ENCODE results near the gene NUDT7.

Gene NUDT7

GRCh38 chr16:77722309-77723107, at the start of gene NUDT7:
NUDT7 (plus strand) TSS chr16:77722514; CDS start chr16:77722583, 69 bp downstream.
- DNase-seq, result peak; percentile 93

DNA sequence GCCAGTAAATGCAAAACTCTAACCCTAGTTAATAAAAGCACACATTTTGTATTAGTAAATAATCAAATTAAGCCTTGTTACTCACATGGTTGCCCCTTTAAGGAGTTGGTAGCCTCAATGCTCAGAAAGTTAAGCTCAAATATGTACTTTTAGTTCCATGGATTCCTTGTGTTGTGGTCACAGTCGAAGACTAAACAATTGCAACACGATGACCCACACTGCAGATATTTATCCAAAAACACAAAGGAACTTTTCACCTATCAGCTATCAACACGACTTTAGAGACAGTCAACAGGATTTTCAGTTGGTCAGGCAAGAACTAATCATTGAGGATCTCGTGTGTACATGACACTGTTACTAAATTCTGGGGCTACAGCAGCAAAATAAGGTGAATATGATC, 47.4 kb upstream of the NUDT7 start:
- DNase-seq, result no peak

DNA sequence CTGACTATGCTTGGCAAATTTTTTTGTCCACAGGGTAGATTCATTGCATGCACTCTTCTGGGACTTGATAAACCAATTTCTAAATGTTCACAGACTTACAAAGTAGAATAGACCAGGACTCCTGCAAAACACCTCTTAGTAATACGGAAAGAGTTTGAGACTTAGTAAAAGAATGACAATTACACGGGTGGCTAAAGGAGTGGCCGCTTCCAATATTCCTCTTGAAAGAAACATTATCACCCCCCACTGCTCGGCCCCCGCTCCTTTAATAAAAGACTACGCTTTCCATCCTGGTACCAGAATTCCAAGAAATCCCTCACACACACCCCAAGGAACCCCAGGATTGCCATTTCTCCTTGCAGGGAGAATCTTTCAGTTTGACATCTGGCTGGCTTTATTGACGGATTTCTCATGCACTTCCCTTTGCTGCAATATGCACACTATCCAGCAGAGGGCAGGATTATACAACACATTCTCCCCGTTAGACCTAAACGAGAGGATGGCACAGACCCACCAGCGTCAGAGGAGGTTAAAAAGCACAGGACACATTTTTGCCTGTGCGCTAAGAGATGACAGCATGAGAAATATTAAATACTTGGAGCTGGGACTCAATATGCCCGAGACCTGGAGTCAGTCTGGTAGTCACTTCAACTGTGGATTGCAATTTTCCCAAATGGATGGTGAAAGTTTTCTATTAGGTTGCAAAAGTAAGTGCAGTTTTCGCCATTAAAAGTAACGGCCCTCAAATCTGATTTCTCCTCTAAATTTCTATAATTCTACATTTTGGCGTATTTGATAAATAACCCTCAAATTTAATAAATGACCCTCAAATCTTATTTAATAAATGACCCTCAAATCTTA, 46.6 kb upstream of the NUDT7 start:
- peak; percentile 67 for DNase-seq

- no peak for DNase-seq
These were observed 45.2 kb upstream of the NUDT7 start for GRCh38 chr16:77677129-77677528.

DNA sequence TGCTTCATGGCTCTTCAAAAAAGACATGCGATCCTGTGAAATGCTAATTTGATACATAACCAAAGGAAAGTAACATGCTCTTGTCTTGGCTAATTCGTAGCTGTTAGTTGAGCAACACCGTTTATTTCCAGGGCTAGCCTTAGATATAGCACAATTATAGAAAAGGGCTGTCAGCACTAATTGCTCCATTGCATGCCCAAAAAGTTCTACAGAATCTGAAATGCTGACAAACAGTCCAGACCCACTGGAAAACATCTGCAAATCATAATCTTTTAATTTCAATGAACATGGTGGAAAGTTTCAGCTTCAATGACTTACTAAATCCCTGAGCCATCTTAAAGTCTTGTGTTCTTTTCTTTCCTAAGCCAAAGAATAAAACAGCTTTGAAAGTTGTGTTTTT, 42.9 kb upstream of the NUDT7 start:
- no peak for DNase-seq

DNA sequence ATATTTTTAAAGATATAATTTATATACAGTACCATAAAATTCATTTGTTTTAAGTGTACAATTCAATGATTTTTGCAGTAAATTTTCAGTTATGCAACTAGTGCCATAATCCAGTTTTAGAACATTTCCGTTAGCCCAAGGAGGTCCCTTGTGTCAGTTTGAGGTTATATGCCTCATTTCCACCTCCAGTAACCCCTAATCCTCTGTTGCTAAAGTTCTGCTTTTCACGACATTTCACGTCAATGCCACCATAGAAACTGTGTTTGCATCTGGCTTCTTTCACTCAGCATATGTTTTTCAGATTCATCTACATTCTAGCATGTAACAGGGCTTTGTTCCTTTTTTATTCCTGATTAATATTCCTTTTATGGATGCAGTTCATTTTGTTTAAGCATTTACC, 42.4 kb upstream of the NUDT7 start:
- no peak for DNase-seq

DNA sequence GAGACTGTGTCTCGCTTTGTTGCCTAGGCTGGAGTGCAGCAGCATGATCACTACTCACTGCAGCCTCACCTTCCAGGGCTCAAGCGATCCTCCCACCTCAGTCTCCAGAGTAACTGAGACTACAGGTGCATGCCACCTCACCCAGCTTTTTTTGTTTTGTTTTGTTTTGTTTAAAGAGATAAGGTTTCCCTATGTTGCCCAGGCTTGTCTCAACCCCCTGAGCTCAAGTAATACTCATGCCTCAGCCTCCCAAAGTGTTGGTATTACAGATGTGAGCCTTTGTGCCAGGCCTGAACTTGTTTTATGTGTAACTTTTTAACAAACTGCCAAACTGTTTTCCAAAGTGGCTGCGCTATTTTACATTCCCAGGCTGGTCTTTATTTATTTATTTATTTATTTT, 41.8 kb upstream of the NUDT7 start:
- no peak for DNase-seq

GRCh38 chr16:77682586-77682985, 39.7 kb upstream of the NUDT7 start:
- DNase-seq, result no peak

DNA sequence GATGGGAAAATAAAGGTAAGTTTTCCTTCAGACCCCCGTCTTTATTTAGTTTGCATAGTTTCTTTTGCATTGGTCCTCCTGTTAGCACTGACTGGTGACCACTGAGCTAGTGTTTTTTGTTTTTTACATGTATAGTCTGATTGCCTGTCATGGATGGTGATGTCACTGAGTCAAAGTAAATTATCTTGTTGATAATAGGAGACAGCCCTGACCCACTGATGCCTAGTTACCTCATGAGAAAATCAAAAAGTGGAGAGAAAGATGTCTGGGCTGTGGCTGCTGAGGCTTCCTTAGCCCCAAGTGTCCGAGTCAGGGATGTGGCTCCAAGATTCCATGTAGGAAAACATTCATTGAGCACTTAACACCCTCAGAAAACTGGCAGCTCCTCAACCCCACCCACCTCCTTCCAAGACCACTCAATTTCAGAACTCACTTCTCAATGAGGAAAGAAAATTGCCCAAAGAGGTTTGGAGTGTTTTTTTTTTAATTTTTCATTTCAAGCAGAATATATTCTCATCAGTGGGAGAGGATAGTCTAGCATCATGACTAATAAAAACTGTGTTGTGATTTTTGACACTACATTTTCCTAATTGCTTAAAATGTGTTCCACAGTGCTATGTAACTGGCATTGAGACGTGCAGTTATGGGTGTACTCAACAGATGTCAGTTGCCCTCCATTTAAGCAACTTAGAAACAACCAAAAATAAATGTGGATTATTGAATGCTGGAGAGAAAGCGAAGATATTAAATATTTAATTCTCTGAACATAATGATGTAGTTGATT, 38.7 kb upstream of the NUDT7 start:
- DNase-seq, result no peak

DNA sequence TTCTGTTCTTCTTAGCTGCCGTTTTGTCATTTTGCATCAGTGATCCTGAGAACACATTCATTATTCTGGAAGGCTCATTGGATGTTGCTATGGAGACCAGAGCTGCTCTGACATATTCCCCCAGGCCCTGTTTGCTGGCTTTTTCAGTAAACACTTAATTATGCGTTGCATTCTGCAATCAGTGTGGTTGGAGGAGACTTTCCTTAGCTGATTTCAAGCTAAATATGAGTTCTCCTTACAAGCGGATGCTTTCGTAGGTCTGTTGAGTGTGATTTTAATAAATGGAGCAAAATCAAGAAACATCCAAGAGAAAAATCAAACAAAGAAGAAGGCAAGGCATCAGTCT, 38.2 kb upstream of the NUDT7 start:
- no peak for DNase-seq

DNA sequence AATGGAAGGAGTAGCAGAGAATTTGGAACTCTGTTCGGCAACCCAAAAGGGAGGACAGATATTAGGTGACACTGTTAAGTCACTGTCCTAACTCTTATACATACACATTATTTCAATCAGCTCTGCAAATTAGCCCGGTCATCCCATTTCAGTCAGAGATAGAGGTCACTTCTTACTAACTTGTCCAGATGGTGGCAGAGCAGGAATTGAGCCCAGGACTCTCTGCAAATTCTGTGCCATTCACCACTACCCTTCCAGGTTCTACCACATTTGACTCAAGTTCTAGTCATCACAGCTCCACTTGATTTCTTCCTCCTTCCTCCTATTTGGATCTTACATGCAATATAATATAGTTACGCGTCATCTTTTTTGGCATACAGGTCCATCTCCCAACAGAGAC, 35.9 kb upstream of the NUDT7 start:
- no peak for DNase-seq

GRCh38 chr16:77689971-77690370, 32.3 kb upstream of the NUDT7 start:
- DNase-seq, result no peak

- DNase-seq, result no peak
These were observed 31.9 kb upstream of the NUDT7 start for GRCh38 chr16:77690416-77690815.

DNA sequence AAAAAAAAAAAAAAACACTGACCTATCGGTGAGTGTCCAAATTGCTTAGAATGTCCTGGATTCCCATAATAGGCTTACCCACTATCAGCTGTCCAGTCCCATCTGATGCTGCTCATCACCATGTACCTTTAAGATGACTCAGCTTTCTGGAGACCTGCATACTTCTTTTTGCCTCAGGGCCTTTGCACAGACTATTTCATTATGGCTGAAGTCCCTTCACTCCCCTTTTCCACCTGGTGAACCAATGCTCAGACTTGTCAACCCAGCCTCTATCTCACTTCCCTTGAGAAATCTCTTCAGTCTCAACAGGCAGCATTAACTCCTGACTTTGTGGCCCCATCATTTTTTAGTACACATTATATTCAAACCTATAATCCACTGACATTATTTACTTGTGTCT, 29.7 kb upstream of the NUDT7 start:
- DNase-seq, result no peak

GRCh38 chr16:77696149-77696548, 26.2 kb upstream of the NUDT7 start:
- no peak for DNase-seq

DNA sequence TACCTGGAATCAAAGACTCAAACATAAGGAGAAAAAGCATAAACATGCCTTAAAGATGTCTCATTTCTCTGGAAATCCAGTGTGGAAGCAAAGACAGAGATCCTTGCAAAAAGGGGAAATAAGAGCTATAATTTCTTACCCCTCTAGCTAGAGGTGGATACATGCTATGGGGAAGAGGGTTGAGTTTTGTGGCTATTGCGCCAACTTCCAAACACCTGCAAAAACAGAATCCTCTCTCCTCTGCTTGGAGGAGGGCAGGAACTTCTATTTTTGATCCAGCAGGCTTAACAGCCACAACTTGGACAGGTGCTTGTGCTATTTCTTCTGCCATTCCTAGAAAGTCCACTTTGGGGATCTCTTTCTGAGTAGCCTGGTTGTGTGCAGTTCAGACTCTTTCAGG, 21.5 kb upstream of the NUDT7 start:
- DNase-seq, result no peak

DNA sequence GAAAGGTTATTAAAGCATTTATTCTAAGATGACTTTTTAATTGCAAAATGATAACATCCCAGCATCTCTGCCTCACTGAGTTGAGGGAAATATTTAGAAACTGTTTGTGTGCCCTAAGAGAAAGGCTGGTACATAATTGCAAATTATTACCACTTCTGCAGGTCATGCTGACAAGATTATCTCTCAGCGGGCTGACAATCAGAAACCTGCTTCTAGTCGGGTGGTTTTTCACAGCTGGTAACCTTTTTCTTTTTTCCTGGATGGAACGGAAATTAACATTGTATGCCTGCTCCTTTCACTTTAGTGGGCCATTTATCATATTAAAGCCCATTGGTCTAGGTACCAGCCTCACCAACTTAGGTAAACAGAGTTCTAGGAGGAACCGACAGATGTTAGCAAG, 17.0 kb upstream of the NUDT7 start:
- DNase-seq, result no peak

GRCh38 chr16:77711179-77711578, 11.1 kb upstream of the NUDT7 start:
- DNase-seq, result no peak

DNA sequence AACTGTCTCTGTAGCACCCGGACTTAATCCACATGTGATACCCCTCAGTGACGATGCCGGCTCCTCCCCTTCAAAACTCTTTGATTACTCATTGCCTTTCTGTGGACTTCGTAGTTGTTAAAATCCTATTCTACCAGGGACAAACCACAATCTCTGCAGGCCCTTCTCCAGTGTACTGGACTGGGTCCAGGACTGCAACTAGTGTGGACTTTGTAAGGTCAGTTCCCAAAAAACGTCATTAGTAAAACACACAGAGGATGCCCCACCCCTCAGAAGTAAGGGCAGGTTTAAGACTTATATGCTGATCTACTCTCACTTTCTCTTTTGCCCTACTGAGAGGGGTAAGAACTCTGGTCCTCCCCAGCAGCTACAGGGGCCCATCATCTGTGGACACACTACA, 10.5 kb upstream of the NUDT7 start:
- no peak for DNase-seq

GRCh38 chr16:77715145-77715544, 7.2 kb upstream of the NUDT7 start:
- no peak for DNase-seq

- no peak for DNase-seq
These were observed 484 bp upstream of the NUDT7 start for GRCh38 chr16:77721752-77722308.

DNA sequence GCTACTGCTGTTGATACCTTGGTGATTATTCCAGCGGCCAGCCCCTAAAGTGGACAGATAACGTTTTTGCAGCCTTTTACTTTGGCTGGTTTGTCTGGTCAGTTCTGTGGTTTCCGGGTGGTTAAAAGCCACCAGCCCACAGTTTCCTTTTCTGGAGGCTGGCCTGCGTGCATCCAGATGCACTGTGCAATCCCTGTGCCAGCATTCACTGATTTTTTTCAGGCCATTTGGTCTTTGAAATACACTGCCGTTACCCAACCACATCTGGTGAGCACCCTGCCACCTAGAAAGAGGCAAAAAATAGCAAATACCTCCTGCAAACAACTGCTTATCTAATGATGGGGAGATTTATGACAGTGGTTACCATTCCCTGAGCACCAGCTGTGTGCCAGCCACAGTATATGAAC, 797 bp downstream of the NUDT7 start:
- peak; percentile 4 for DNase-seq

GRCh38 chr16:77724174-77724573, 1.9 kb downstream of the NUDT7 start:
- no peak for DNase-seq

All from CD4-positive, alpha-beta T cell treated with Interleukin-4 for 4 hours (primary cell).